ENCODE measurements around the gene BATF3.
"Not testable (repeated sequence)": the region's sequence is repeated elsewhere in the genome, so short reads cannot be mapped to it uniquely, and the experiment has no call there.

DNA sequence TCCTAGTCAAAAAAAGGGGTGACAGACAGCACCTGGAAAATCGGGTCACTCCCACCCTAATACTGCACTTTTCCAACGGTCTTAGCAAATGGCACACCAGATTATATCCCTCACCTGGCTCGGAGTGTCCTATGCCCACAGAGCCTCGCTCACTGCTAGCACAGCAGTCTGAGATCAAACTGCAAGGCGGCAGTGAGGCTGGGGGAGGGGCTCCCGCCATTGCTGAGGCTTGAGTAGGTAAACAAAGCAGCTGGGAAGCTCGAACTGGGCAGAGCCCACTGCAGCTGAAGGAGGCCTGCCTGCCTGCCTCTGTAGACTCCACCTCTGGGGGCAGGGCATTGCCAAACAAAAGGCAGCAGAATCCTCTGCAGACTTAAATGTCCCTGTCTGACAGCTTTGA, 41.4 kb downstream of the BATF3 start:
- not testable (repeated sequence) for TF ChIP-seq POLR2AphosphoS5, POLR2A, EP300 (IDR thresholded peaks at IDR 0.05)
- TF ChIP-seq, protein P1, sequence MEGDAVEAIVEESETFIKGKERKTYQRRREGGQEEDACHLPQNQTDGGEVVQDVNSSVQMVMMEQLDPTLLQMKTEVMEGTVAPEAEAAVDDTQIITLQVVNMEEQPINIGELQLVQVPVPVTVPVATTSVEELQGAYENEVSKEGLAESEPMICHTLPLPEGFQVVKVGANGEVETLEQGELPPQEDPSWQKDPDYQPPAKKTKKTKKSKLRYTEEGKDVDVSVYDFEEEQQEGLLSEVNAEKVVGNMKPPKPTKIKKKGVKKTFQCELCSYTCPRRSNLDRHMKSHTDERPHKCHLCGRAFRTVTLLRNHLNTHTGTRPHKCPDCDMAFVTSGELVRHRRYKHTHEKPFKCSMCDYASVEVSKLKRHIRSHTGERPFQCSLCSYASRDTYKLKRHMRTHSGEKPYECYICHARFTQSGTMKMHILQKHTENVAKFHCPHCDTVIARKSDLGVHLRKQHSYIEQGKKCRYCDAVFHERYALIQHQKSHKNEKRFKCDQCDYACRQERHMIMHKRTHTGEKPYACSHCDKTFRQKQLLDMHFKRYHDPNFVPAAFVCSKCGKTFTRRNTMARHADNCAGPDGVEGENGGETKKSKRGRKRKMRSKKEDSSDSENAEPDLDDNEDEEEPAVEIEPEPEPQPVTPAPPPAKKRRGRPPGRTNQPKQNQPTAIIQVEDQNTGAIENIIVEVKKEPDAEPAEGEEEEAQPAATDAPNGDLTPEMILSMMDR (IDR thresholded peaks at IDR 0.05): not testable (repeated sequence)
